Measurements from ENCODE around the gene PALLD. TPM values are rescaled to one million over a fixed set of nuclear protein-coding genes. Genes with fewer than 3 reads are reported as not detected.
"Not testable (repeated sequence)": the region's sequence is repeated elsewhere in the genome, so short reads cannot be mapped to it uniquely, and the experiment has no call there.

Gene PALLD
- total RNA-seq, 2 experiments from 2014 or later = 0.49 to 0.78 TPM

- no peak overlapping the region for H3K4me3 Mint-ChIP-seq
- intact Hi-C loops (cut with DNase I, micrococcal nuclease) = no loop called here
These were observed 202.5 kb downstream of the PALLD start for GRCh38 chr4:168699224-168699878.

DNA sequence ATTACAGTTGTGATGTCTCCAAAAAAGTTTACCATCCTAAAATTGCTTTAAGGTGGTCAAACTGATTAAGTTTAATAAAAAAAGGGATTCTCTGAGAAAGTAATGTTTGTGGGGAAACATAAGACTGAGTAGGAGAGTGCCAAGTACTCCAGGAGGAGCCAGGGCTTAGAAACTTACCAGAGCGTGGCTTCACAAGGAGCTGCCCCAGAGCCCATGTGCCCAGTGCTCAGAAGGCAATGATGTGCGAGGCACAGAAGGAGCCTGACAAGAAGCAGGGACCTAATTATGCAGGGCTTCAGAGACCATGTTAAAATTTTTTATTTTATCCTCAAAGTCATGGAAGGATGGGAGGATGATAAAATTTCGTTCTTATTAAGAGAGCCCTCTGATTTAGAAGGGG is 204.2 kb downstream of the PALLD start:
- TF ChIP-seq, protein P1, sequence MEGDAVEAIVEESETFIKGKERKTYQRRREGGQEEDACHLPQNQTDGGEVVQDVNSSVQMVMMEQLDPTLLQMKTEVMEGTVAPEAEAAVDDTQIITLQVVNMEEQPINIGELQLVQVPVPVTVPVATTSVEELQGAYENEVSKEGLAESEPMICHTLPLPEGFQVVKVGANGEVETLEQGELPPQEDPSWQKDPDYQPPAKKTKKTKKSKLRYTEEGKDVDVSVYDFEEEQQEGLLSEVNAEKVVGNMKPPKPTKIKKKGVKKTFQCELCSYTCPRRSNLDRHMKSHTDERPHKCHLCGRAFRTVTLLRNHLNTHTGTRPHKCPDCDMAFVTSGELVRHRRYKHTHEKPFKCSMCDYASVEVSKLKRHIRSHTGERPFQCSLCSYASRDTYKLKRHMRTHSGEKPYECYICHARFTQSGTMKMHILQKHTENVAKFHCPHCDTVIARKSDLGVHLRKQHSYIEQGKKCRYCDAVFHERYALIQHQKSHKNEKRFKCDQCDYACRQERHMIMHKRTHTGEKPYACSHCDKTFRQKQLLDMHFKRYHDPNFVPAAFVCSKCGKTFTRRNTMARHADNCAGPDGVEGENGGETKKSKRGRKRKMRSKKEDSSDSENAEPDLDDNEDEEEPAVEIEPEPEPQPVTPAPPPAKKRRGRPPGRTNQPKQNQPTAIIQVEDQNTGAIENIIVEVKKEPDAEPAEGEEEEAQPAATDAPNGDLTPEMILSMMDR (IDR thresholded peaks at IDR 0.05) = no peak
- DNase-seq = no peak
- no peak overlapping the region for H3K27ac ChIP-seq (ENCODE audit: low read depth in 1 of 2, low read length in 2 of 2)
- ChIA-PET CTCF (no interaction called here), POLR2A (no interaction called here)
- H3K36me3 ChIP-seq (ENCODE audit: insufficient read depth, low read length) = no peaks in the 10 kb centered on the region
- H3K36me3 Mint-ChIP-seq (ENCODE audit: low read depth) = no peaks in the 10 kb centered on the region
- H3K9me3 Mint-ChIP-seq = no peaks in the 10 kb centered on the region
- H3K27me3 ChIP-seq (ENCODE audit: control insufficient read depth in 1 of 2, insufficient read depth in 2 of 2, low read length in 2 of 2) = no peaks in the 10 kb centered on the region
- no peak overlapping the region for H3K4me3 Mint-ChIP-seq
- ATAC-seq (ENCODE audit: poor library complexity) = no peak
- H3K27me3 Mint-ChIP-seq = peaks cover 7% of the 10 kb centered on the region
- H3K4me1 ChIP-seq (ENCODE audit: insufficient read depth, low read length) = no peaks in the 10 kb centered on the region
- H3K27ac Mint-ChIP-seq = no peak overlapping the region
- H3K4me1 Mint-ChIP-seq (ENCODE audit: low read depth) = no peaks in the 10 kb centered on the region
- H3K4me3 ChIP-seq (ENCODE audit: low read length) = no peak overlapping the region
- intact Hi-C loops (cut with DNase I, micrococcal nuclease) = no loop called here
- no peaks in the 10 kb centered on the region for H3K9me3 ChIP-seq (ENCODE audit: control insufficient read depth in 1 of 2, insufficient read depth in 1 of 2, low read length in 2 of 2)

More at GRCh38 chr4:168699224-168699878, 202.5 kb downstream of the PALLD start:
- Histone ChIP-seq H3K4me3 (ENCODE audit: low read length) (no peak overlapping the region), H3K27ac (ENCODE audit: low read depth in 1 of 2, low read length in 2 of 2) (no peak overlapping the region), H3K9me3 (ENCODE audit: control insufficient read depth in 1 of 2, insufficient read depth in 1 of 2, low read length in 2 of 2) (no peaks in the 10 kb centered on the region), H3K4me1 (ENCODE audit: insufficient read depth, low read length) (no peaks in the 10 kb centered on the region), H3K27me3 (ENCODE audit: control insufficient read depth in 1 of 2, insufficient read depth in 2 of 2, low read length in 2 of 2) (no peaks in the 10 kb centered on the region), H3K36me3 (ENCODE audit: insufficient read depth, low read length) (no peaks in the 10 kb centered on the region)
- no peak for ATAC-seq (ENCODE audit: poor library complexity)
- Mint-ChIP-seq H3K4me1 (ENCODE audit: low read depth) (no peaks in the 10 kb centered on the region), H3K27me3 (peaks cover 7% of the 10 kb centered on the region), H3K9me3 (no peaks in the 10 kb centered on the region), H3K27ac (no peak overlapping the region), H3K36me3 (ENCODE audit: low read depth) (no peaks in the 10 kb centered on the region)
- ChIA-PET CTCF (no interaction called here), POLR2A (no interaction called here)
- TF ChIP-seq, protein P1 (IDR thresholded peaks at IDR 0.05) = no peak
- DNase-seq = no peak

DNA sequence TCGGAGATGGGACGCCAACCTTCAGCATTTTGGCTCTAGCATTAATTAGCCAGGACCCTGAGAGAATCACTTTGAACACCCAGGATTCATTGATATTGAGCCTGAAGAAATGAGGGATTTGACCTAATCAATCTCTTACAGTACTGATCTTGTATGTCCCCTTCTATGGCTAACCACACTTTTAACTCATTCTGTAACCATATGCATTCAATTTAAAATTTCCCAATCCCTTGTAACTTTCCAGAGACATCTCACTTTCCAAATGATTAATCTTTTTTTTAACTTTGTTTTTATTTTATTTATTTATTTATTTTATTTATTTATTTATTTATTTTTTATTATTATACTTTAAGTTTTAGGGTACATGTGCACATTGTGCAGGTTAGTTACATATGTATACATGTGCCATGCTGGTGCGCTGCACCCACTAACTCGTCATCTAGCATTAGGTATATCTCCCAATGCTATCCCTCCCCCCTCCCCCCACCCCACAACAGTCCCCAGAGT is 205.8 kb downstream of the PALLD start:
- H3K4me3 Mint-ChIP-seq; H3K4me1 ChIP-seq (ENCODE audit: insufficient read depth, low read length); H3K27ac ChIP-seq (ENCODE audit: low read depth in 1 of 2, low read length in 2 of 2); DNase-seq; POLR2A ChIA-PET; H3K27me3 ChIP-seq (ENCODE audit: control insufficient read depth in 1 of 2, insufficient read depth in 2 of 2, low read length in 2 of 2); H3K36me3 ChIP-seq (ENCODE audit: insufficient read depth, low read length); H3K27me3 Mint-ChIP-seq; CTCF ChIA-PET; H3K4me1 Mint-ChIP-seq (ENCODE audit: low read depth); H3K36me3 Mint-ChIP-seq (ENCODE audit: low read depth); H3K27ac Mint-ChIP-seq; ATAC-seq (ENCODE audit: poor library complexity); H3K4me3 ChIP-seq (ENCODE audit: low read length); intact Hi-C loops (cut with DNase I, micrococcal nuclease); H3K9me3 ChIP-seq (ENCODE audit: control insufficient read depth in 1 of 2, insufficient read depth in 1 of 2, low read length in 2 of 2); H3K9me3 Mint-ChIP-seq: not testable (repeated sequence)

DNA sequence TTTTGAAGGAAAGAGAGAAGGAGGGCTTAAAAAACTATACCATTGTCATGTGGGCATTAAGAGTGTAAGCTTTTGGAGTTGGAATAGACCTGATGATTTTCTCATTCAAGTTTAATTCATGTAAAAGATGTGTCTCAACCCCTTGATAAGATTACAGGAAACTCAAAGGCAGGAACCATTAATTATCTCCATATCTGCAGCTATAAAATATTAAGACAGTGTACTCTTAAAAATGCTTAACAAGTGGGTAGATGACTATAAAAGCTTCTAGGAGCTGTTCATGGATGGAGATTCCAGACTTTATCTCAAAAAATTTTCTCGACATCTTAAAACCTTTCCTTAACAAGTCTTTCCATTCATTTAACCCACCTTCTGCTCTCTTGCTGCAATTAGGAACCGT is 208.3 kb downstream of the PALLD start:
- TF ChIP-seq, protein P1 (IDR thresholded peaks at IDR 0.05) = no peak
- H3K36me3 ChIP-seq (ENCODE audit: insufficient read depth, low read length) = no peaks in the 10 kb centered on the region
- H3K4me3 ChIP-seq (ENCODE audit: low read length) = no peak overlapping the region
- intact Hi-C loops (cut with DNase I, micrococcal nuclease) = no loop called here
- Mint-ChIP-seq H3K4me1 (ENCODE audit: low read depth) (no peaks in the 10 kb centered on the region), H3K36me3 (ENCODE audit: low read depth) (no peaks in the 10 kb centered on the region), H3K9me3 (no peaks in the 10 kb centered on the region), H3K27ac (no peak overlapping the region), H3K4me3 (no peak overlapping the region), H3K27me3 (no peaks in the 10 kb centered on the region)
- no peak for ATAC-seq (ENCODE audit: poor library complexity)
- H3K4me1 ChIP-seq (ENCODE audit: insufficient read depth, low read length) = no peaks in the 10 kb centered on the region
- ChIA-PET CTCF (no interaction called here), POLR2A (no interaction called here)
- no peak for DNase-seq
- no peak overlapping the region for H3K27ac ChIP-seq (ENCODE audit: low read depth in 1 of 2, low read length in 2 of 2)
- no peaks in the 10 kb centered on the region for H3K9me3 ChIP-seq (ENCODE audit: control insufficient read depth in 1 of 2, insufficient read depth in 1 of 2, low read length in 2 of 2)
- no peaks in the 10 kb centered on the region for H3K27me3 ChIP-seq (ENCODE audit: control insufficient read depth in 1 of 2, insufficient read depth in 2 of 2, low read length in 2 of 2)
